ENCODE results near the gene DSCAM.

GRCh38 chr21:40496116-40496515 lies 350.8 kb downstream of the DSCAM start:
- TF ChIP-seq CTCF (IDR thresholded peaks at IDR 0.05): no peak
- TF ChIP-seq EZH2phosphoT487 (IDR thresholded peaks at IDR 0.05): no peak
